Activated T-cell treated with anti-CD3 and anti-CD28 coated beads for 24 hours (primary cell): ENCODE results near the gene ULBP2.
"Not testable (repeated sequence)": the region's sequence is repeated elsewhere in the genome, so short reads cannot be mapped to it uniquely, and the experiment has no call there.

ENCODE experiments used
- DNase-seq: peaks from one replicate; pipeline ENCODE4 v3.0.0-alpha.2; 2020; ENCODE audit warnings: low read depth

Gene ULBP2

GRCh38 chr6:149909701-149910470, 31.9 kb upstream of the ULBP2 start:
- no peak for DNase-seq

- DNase-seq, result no peak
Observed at GRCh38 chr6:149910721-149911151, 31.1 kb upstream of the ULBP2 start.

GRCh38 chr6:149912680-149913079, 29.1 kb upstream of the ULBP2 start:
- not testable (repeated sequence) for DNase-seq

DNA sequence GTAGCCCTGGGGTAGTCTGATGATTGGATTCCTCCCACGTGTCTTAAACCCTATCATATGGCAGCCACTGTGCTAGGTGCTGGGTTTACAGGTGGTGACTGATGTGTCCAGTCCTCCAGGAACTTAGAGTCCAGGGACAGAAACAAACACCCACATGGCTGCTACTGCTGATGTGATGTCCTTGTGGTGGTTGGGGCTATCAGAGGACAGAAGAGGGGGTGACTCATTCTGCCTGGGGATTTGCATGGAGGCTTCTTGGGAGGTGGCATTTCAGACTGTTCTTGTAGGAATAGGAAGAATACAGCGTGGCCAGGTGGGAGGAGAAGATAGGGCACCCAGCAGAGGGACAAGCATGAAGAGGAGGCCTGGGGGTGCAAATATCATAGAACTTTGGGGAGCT, 28.7 kb upstream of the ULBP2 start:
- no peak for DNase-seq

DNA sequence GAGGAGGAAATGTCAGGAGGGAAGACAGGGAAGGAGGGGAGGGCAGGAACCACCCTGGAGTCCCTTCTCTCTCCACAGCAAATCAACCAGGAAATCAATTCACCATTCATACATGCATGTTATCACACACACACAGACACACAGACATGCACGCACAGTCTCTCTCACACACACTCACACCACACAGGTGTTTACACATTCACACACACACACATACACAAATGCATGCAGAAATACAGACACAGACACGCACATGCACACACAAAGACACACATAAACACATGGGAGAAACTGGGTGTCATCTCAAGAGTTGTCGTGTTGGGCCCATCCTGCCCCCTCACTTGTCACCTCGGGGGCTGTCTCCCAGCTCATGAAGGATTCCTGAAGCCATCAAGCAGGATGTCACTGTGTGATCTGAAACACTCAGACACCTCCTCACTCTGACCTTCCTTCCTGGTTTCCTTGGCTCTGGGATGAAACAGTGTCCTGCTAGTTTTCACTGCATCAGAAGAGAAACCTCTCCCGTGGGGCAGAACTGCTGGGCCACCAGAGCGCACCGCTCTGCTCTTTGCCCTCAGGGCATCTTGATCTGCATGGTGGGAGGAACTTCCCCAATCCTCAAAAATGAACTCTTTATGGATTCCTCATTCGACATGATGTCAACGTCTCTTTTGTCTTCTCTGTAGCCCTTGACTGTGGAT, 28.1 kb upstream of the ULBP2 start:
- DNase-seq, result no peak

- DNase-seq, result no peak
Observed at GRCh38 chr6:149915970-149916865, 25.6 kb upstream of the ULBP2 start.

- no peak for DNase-seq
Observed at GRCh38 chr6:149917679-149918078, 24.1 kb upstream of the ULBP2 start.

- no peak for DNase-seq
Observed at GRCh38 chr6:149918151-149918905, 23.5 kb upstream of the ULBP2 start.

- DNase-seq, result not testable (repeated sequence)
Observed at GRCh38 chr6:149919126-149919833, 22.5 kb upstream of the ULBP2 start.

- DNase-seq, result no peak
Observed at GRCh38 chr6:149919834-149920225, 22.0 kb upstream of the ULBP2 start.

DNA sequence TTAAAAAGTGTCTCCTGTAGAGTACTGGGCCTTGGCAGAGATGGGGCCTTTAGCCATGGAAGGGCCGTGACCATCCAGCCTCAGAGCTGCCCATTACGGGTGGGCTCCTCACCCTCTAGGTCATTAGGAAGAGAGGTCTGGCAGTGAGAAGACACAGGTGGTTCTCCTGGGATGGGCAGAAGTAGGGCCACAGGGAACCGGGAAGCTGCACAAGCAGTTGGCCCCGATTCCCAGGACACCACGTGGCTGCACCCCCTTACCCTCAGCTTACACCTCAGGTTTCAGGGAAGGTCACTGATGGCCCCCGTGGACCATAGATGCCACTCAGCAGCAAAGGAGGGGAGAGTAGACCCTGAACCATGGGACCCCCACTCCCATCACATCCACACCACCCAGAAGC, 20.5 kb upstream of the ULBP2 start:
- no peak for DNase-seq

- DNase-seq, result not testable (repeated sequence)
Observed at GRCh38 chr6:149922091-149922490, 19.7 kb upstream of the ULBP2 start.

DNA sequence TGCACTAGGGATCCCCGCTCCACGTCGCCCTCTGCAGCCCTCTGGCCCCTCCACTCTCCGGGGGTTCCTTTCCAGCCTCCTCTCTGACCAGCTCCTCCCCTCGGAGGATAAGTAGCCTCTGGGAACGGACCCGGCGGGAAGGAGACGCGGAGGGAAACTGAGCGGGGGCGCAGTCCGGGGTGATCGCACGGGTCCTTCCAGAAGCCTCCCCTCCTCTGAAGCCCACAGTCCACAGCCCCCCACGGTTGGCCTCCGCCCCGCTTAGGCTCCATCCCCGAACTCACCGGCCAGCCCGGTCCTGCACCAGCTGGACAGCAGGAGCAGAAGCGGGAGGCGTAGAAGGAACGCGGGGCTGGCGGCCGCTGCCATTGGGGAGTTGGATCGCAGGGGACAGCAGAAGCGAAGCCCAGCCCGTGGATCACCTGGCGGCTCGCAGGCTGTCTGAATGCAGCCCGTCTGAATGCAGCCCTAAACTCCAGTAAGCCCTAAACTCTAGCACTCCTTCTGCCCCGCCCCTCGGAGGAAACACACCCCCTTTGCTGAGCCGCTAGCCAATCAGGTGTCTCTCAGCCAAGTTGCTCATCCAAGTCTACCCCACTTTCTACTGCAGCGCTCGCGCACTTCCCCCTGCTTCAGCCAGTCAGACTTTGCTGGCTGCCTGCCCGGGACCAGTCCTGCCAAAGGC, 19.0 kb upstream of the ULBP2 start, which contains the start of gene RAET1G:
RAET1G (minus strand) TSS at position 480 of the 685 bp plus-strand sequence; CDS start at position 369, 111 bp downstream.
- DNase-seq, result peak; percentile 76

DNA sequence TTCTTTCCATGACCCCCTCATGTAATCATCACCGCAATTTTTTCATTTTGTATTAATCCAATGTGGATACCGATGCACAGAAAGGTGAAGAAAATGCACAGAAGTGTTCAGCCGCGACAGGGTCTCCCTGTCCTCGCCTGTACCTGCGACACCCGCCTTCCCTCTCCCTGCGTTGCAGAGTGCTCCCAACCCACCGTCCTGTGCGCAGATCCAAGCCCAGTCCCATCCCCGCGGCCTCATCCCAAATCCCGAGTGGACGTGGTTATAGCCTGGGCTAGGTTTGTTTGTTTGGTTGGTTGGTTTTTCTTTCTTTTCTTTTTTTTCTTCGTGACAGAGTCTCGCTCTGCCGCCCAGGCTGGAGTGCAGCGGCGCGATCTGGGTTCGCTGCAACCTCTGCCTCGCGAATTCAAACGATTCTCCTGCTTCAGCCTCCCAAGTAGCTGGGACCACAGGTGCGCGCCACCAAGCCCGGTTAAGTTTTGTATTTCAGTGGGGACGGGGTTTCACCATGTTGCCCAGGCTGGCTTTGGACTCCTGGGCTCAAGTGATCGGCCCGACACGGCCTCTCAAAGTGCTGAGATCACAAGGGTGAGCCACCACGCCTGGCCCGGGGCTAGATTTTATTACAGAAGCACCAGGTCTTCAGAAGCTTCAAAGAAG, 18.4 kb upstream of the ULBP2 start:
- DNase-seq, result no peak

- no peak for DNase-seq
Observed at GRCh38 chr6:149924206-149924932, 17.4 kb upstream of the ULBP2 start.

DNA sequence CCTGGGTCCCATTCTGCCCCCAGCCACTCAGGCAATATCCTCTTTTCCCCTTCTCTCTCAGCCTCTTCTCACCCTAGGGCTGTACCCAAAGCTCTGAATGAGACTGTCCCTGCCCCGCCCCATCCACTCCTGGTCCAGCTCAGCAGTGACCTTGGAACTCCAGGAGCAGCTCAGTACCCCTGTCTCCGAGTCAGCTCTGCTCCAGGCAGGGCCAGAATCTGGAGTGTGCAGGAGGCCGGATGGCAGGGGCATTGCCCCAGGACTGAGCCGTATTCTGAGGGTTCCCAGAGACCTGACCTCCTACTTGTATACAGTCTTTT, 16.9 kb upstream of the ULBP2 start:
- no peak for DNase-seq

DNA sequence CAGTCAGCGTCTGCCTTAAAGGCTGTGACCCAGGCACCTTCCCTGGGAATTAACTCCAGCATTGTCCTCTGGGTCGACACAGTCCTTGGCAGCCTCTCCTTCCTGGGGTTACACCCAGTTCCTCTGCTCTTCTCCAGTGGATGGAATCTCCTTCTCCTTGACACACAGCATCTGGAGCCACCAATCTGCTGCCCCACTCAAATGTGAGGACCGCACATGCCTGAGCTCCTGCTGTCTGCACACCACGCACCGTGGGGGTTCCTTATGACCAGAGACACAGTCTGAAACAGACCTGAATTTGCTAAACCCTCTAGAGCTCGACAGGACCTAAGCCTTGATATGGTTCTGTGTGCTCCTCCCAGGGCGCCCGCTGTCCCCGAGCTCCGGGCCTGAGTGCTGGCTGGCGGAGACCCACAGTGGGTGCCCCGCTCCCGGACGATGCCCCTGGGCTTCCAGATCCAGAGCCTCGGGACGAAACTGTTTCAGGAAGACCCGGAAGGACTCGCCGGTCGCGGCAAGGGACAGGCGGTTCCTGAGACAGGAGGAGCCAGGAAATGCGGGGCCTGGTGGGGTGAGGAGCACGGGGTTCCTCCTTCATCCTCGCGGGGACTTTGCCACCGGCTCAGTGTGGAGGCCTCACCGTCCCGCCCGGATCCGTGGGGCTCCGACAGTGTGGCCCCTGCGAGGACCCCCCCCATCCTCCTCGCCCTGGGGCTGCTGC, 16.4 kb upstream of the ULBP2 start:
- DNase-seq, result no peak

GRCh38 chr6:149925974-149926777, 15.6 kb upstream of the ULBP2 start:
- DNase-seq, result peak; percentile 74
